CD4-positive, alpha-beta T cell (primary cell): ENCODE measurements around the gene CFAP299. TPM values are rescaled to one million over a fixed set of nuclear protein-coding genes. Genes with fewer than 3 reads are reported as not detected.

ENCODE experiments used
- ATAC-seq: fragments of 200-7000 bp; cut with Tn5 transposase; one replicate; pipeline ENCODE4 v1.10.0; 2022; ENCODE audit warnings: mild to moderate bottlenecking; ENCODE audit not compliant: poor library complexity
- CTCF ChIA-PET: fragments of 350-600 bp; sonication (Branson Sonifier 250); formaldehyde crosslinking; loops from one replicate; lab custom pipeline; 2021; ENCODE audit warnings: antibody characterized with exemption, inconsistent platforms; lab: Charles Lee
- POLR2A ChIA-PET: fragments of 350-600 bp; sonication (Branson Sonifier 250); formaldehyde crosslinking; loops from one replicate; lab custom pipeline; 2021; ENCODE audit warnings: antibody characterized with exemption, inconsistent platforms; lab: Charles Lee
- DNase-seq, 14 experiments: peaks; one replicate each; pipeline ENCODE4 v3.0.0-alpha.2; 2013 to 2020; ENCODE audit warnings: mixed read lengths in 2 of 14
- H3K27ac ChIP-seq, 2 donors: one replicate each; pipeline versions ENCODE4 v1.5.1 to v1.7.0; 2013; ENCODE audit warnings: low read length in 2 of 2, low read depth in 1 of 2, mild to moderate bottlenecking in 1 of 2
- H3K27me3 ChIP-seq, 2 experiments: 1 replicate in 1 of 2; 2 replicates in 1 of 2; pipeline versions ENCODE4 v1.6.1 to v1.7.0; 2013; ENCODE audit warnings: low read length in 2 of 2, control low read depth in 1 of 2, mild to moderate bottlenecking in 1 of 2, moderate library complexity in 1 of 2; ENCODE audit not compliant: insufficient read depth in 2 of 2, control insufficient read depth in 1 of 2
- H3K36me3 ChIP-seq: one replicate; pipeline ENCODE4 v1.6.1; 2013; ENCODE audit warnings: low read length, control low read depth; ENCODE audit not compliant: insufficient read depth
- H3K4me1 ChIP-seq: one replicate; pipeline ENCODE4 v1.6.1; 2013; ENCODE audit warnings: low read length, control low read depth; ENCODE audit not compliant: insufficient read depth
- H3K4me3 ChIP-seq: one replicate; pipeline ENCODE4 v1.5.1; 2013; ENCODE audit warnings: mild to moderate bottlenecking, low read length, moderate library complexity
- H3K9me3 ChIP-seq, 2 experiments: 1 replicate in 1 of 2; 2 replicates in 1 of 2; pipeline versions ENCODE4 v1.6.1 to v1.7.0; 2013; ENCODE audit warnings: low read length in 2 of 2, mild to moderate bottlenecking in 2 of 2, control low read depth in 1 of 2, moderate library complexity in 1 of 2; ENCODE audit not compliant: control insufficient read depth in 1 of 2, insufficient read depth in 1 of 2
- H3K27ac Mint-ChIP-seq: one replicate; pipeline ENCODE4 v1.8.0; 2020; ENCODE audit warnings: mixed read lengths
- H3K27me3 Mint-ChIP-seq: one replicate; pipeline ENCODE4 v1.8.0; 2021; ENCODE audit warnings: mixed read lengths
- H3K36me3 Mint-ChIP-seq: one replicate; pipeline ENCODE4 v1.8.0; 2021; ENCODE audit warnings: low read depth, mixed read lengths
- H3K4me1 Mint-ChIP-seq: one replicate; pipeline ENCODE4 v1.8.0; 2021; ENCODE audit warnings: low read depth, mixed read lengths
- H3K4me3 Mint-ChIP-seq: one replicate; pipeline ENCODE4 v1.8.0; 2020; ENCODE audit warnings: mild to moderate bottlenecking, mixed read lengths
- H3K9me3 Mint-ChIP-seq: one replicate; pipeline ENCODE4 v1.8.0; 2020; ENCODE audit warnings: mixed read lengths
- CTCF ChIP-seq: fragments of 200-600 bp; IDR thresholded peaks from one replicate; pipeline ENCODE4 v1.8.0; 2022; ENCODE audit warnings: antibody characterized with exemption, mild to moderate bottlenecking
- intact Hi-C, 2 experiments: fragments of 100-400 bp; cut with DNase I in 1 of 2; cut with micrococcal nuclease in 1 of 2; formaldehyde crosslinking; loops; one replicate each; pipeline versions ENCODE4 v1.15.1 to v1.9.0; 2023 to 2025; cut with DNase I, micrococcal nuclease
- total RNA-seq, 174 experiments: library from RNA in 2 of 174; stranded (reverse) in 2 of 174; gene quantifications; one replicate each; pipeline ENCODE4 v1.2.3 and lab custom pipeline; 2021 to 2026

Gene CFAP299
- total RNA-seq, 2 experiments from 2014 or later, result not detected

GRCh38 chr4:80913381-80913780 is 577.9 kb downstream of the CFAP299 start:
- DNase-seq (no peak), ATAC-seq (no peak)
- ChIA-PET POLR2A (no interaction called here), CTCF (interaction anchor here (1.2 kb wide), 1 partner anchor 8 kb away, joined by 3 read pairs; no protein-coding TSS in a partner anchor)
- H3K27me3 ChIP-seq, result no peaks in the 10 kb centered on the region
- no peak for TF ChIP-seq CTCF
- no peak overlapping the region for H3K4me3 ChIP-seq
- intact Hi-C loops, result no loop called here
- H3K27ac ChIP-seq, result no peak overlapping the region
- Mint-ChIP-seq H3K4me3 (no peak overlapping the region), H3K9me3 (peaks cover 3% of the 10 kb centered on the region), H3K4me1 (no peaks in the 10 kb centered on the region), H3K27me3 (peaks cover 6% of the 10 kb centered on the region), H3K36me3 (no peaks in the 10 kb centered on the region), H3K27ac (no peak overlapping the region)
- no peaks in the 10 kb centered on the region for H3K36me3 ChIP-seq
- no peaks in the 10 kb centered on the region for H3K4me1 ChIP-seq
- no peaks in the 10 kb centered on the region for H3K9me3 ChIP-seq

- H3K36me3 Mint-ChIP-seq, result no peaks in the 10 kb centered on the region
These were observed 581.2 kb downstream of the CFAP299 start for GRCh38 chr4:80916770-80917169.

GRCh38 chr4:80918004-80918403 is 582.5 kb downstream of the CFAP299 start:
- H3K4me3 Mint-ChIP-seq, result no peak overlapping the region
- no peak overlapping the region for H3K27ac ChIP-seq
- CTCF ChIA-PET, result no interaction called here
- no peaks in the 10 kb centered on the region for H3K4me1 Mint-ChIP-seq
- DNase-seq (no peak), ATAC-seq (no peak)
- no peaks in the 10 kb centered on the region for H3K9me3 ChIP-seq
- H3K4me1 ChIP-seq, result no peaks in the 10 kb centered on the region
- H3K4me3 ChIP-seq, result no peak overlapping the region
- H3K9me3 Mint-ChIP-seq, result no peaks in the 10 kb centered on the region
- peaks cover 6% of the 10 kb centered on the region for H3K27me3 Mint-ChIP-seq
- no peaks in the 10 kb centered on the region for H3K36me3 Mint-ChIP-seq
- intact Hi-C loops, result no loop called here
- no peak overlapping the region for H3K27ac Mint-ChIP-seq
- no peak for TF ChIP-seq CTCF
- no peaks in the 10 kb centered on the region for H3K27me3 ChIP-seq
- POLR2A ChIA-PET, result no interaction called here
- no peaks in the 10 kb centered on the region for H3K36me3 ChIP-seq

More at GRCh38 chr4:80916770-80917169, 581.2 kb downstream of the CFAP299 start:
- Histone ChIP-seq H3K4me1 (no peaks in the 10 kb centered on the region), H3K9me3 (no peaks in the 10 kb centered on the region), H3K27ac (no peak overlapping the region), H3K27me3 (no peaks in the 10 kb centered on the region), H3K36me3 (no peaks in the 10 kb centered on the region), H3K4me3 (no peak overlapping the region)
- CTCF ChIA-PET, result no interaction called here
- Mint-ChIP-seq H3K4me1 (no peaks in the 10 kb centered on the region), H3K9me3 (no peaks in the 10 kb centered on the region), H3K27ac (no peak overlapping the region), H3K4me3 (no peak overlapping the region), H3K27me3 (peaks cover 6% of the 10 kb centered on the region)
- intact Hi-C loops, result no loop called here
- TF ChIP-seq CTCF, result no peak
- POLR2A ChIA-PET, result no interaction called here
- DNase-seq (no peak), ATAC-seq (no peak)
